Caco-2 (cell line): Measurements from ENCODE around the gene NRCAM. TPM values are rescaled to one million over a fixed set of nuclear protein-coding genes. Genes with fewer than 3 reads are reported as not detected.

ENCODE experiments used
- BruUV-seq: library from RNA; stranded (reverse); fragments of 400-500 nt; replicated peaks from 2 replicates; lab custom pipeline; 2021; lab: Mats Ljungman, UMichigan
- CTCF ChIA-PET: fragments of 300-600 bp; sonication (Branson Sonifier 250); formaldehyde crosslinking; loops from one replicate; lab custom pipeline; 2022; ENCODE audit warnings: antibody characterized with exemption; lab: Charles Lee
- POLR2A ChIA-PET: fragments of 300-600 bp; sonication (Branson Sonifier 250); formaldehyde crosslinking; loops from one replicate; lab custom pipeline; 2022; ENCODE audit warnings: antibody characterized with exemption; lab: Charles Lee
- DNase-seq, 2 experiments: peaks; one replicate each; pipeline versions ENCODE4 v3.0.0 to v3.0.0-alpha.2; 2020 to 2022
- H3K27me3 ChIP-seq: replicated peaks from 2 replicates; pipeline ENCODE4 v1.6.0; 2011; ENCODE audit warnings: low read length; ENCODE audit not compliant: control insufficient read depth, insufficient read depth
- H3K36me3 ChIP-seq: 2 replicates; pipeline ENCODE4 v1.5.1; 2011; ENCODE audit warnings: low read length; ENCODE audit not compliant: control insufficient read depth, insufficient read depth
- H3K4me1 ChIP-seq: fragments of 250-450 bp; sonication (Bioruptor Pico); 2 replicates; pipeline ENCODE4 v1.5.1; 2020; ENCODE audit warnings: mild to moderate bottlenecking
- H3K4me3 ChIP-seq: 2 replicates; pipeline ENCODE4 v1.5.1; 2011; ENCODE audit warnings: low read depth, mild to moderate bottlenecking, control low read depth, low read length
- H3K9me3 ChIP-seq: fragments of 250-450 bp; sonication (Bioruptor Pico); 2 replicates; pipeline ENCODE4 v1.5.1; 2020; ENCODE audit warnings: mild to moderate bottlenecking, moderate library complexity
- H3K27ac Mint-ChIP-seq: one replicate; pipeline ENCODE4 v1.8.0; 2022; ENCODE audit warnings: mixed read lengths; ENCODE audit not compliant: unreplicated experiment
- H3K27me3 Mint-ChIP-seq: one replicate; pipeline ENCODE4 v1.8.0; 2022; ENCODE audit warnings: mixed read lengths; ENCODE audit not compliant: insufficient read depth, unreplicated experiment
- H3K36me3 Mint-ChIP-seq: one replicate; pipeline ENCODE4 v1.8.0; 2022; ENCODE audit warnings: mild to moderate bottlenecking, mixed read lengths; ENCODE audit not compliant: insufficient read depth, unreplicated experiment
- H3K4me1 Mint-ChIP-seq: one replicate; pipeline ENCODE4 v1.8.0; 2022; ENCODE audit warnings: low read depth, mixed read lengths; ENCODE audit not compliant: unreplicated experiment
- H3K4me3 Mint-ChIP-seq: one replicate; pipeline ENCODE4 v1.8.0; 2022; ENCODE audit warnings: mild to moderate bottlenecking, moderate library complexity, mixed read lengths; ENCODE audit not compliant: unreplicated experiment
- H3K9me3 Mint-ChIP-seq: one replicate; pipeline ENCODE4 v1.8.0; 2022; ENCODE audit warnings: mixed read lengths; ENCODE audit not compliant: unreplicated experiment
- intact Hi-C: fragments of 100-400 bp; cut with micrococcal nuclease; formaldehyde crosslinking; loops from one replicate; pipeline ENCODE4 v1.10.0; 2022; ENCODE audit not compliant: unreplicated experiment
- total RNA-seq: library from RNA; stranded (reverse); gene quantifications from 2 replicates; pipeline ENCODE4 v1.2.3, GENCODE V29; 2022
- TF ChIP-seq, protein P1 (sequence below), 2 experiments: fragments of 200-600 bp in 1 of 2; IDR thresholded peaks; 1 replicate in 1 of 2; 2 replicates in 1 of 2; pipeline versions ENCODE4 v1.5.1 to v1.8.0; 2011 to 2022; ENCODE audit warnings: antibody characterized with exemption in 1 of 2, control low read depth in 1 of 2, inconsistent platforms in 1 of 2, low read depth in 1 of 2, low read length in 1 of 2, mild to moderate bottlenecking in 1 of 2, moderate library complexity in 1 of 2; ENCODE audit not compliant: insufficient read depth in 1 of 2, severe bottlenecking in 1 of 2, unreplicated experiment in 1 of 2

Gene NRCAM
- total RNA-seq, 1 experiment from 2014 or later: 96.2 TPM

DNA sequence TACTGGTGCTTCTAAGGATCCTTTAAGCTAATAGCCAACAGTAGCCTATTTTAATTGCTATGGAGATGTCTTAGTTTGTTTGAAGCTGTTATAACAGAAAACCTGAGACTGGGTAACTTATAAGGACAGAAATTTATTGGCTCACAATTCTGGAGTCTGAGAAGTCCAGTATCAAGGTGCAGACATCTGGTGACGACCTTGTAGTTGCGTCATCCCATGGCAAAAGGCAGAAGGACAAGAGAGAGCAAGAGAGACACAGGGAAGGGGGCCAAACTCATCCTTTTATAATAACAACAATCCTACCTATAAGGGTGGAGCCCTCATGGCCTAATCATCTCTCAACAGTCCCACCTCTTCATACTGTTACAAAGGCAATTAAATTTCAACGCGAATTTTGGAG lies 39.1 kb downstream of the NRCAM start:
- no peaks in the 10 kb centered on the region for H3K36me3 ChIP-seq
- no peak overlapping the region for H3K27ac Mint-ChIP-seq
- BruUV-seq: no TSS peak
- no peaks in the 10 kb centered on the region for H3K9me3 ChIP-seq
- TF ChIP-seq, protein P1, sequence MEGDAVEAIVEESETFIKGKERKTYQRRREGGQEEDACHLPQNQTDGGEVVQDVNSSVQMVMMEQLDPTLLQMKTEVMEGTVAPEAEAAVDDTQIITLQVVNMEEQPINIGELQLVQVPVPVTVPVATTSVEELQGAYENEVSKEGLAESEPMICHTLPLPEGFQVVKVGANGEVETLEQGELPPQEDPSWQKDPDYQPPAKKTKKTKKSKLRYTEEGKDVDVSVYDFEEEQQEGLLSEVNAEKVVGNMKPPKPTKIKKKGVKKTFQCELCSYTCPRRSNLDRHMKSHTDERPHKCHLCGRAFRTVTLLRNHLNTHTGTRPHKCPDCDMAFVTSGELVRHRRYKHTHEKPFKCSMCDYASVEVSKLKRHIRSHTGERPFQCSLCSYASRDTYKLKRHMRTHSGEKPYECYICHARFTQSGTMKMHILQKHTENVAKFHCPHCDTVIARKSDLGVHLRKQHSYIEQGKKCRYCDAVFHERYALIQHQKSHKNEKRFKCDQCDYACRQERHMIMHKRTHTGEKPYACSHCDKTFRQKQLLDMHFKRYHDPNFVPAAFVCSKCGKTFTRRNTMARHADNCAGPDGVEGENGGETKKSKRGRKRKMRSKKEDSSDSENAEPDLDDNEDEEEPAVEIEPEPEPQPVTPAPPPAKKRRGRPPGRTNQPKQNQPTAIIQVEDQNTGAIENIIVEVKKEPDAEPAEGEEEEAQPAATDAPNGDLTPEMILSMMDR (IDR thresholded peaks at IDR 0.05; ENCODE audit: insufficient read depth in 1 of 2, low read depth in 1 of 2, low read length in 1 of 2, severe bottlenecking in 1 of 2, unreplicated experiment in 1 of 2): no peak
- 0 out of 2 replicates have a peak, but pooled peaks cover 8% of the 10 kb centered on the region for H3K4me1 ChIP-seq
- H3K4me3 Mint-ChIP-seq: no peak overlapping the region
- H3K9me3 Mint-ChIP-seq: no peaks in the 10 kb centered on the region
- peaks cover 19% of the 10 kb centered on the region for H3K4me1 Mint-ChIP-seq
- ChIA-PET POLR2A (no interaction called here), CTCF (no interaction called here)
- H3K36me3 Mint-ChIP-seq: no peaks in the 10 kb centered on the region
- DNase-seq: no peak
- H3K27me3 ChIP-seq: no peaks in the 10 kb centered on the region
- H3K27me3 Mint-ChIP-seq: no peaks in the 10 kb centered on the region
- intact Hi-C loops: no loop called here
- H3K4me3 ChIP-seq: no peak overlapping the region

DNA sequence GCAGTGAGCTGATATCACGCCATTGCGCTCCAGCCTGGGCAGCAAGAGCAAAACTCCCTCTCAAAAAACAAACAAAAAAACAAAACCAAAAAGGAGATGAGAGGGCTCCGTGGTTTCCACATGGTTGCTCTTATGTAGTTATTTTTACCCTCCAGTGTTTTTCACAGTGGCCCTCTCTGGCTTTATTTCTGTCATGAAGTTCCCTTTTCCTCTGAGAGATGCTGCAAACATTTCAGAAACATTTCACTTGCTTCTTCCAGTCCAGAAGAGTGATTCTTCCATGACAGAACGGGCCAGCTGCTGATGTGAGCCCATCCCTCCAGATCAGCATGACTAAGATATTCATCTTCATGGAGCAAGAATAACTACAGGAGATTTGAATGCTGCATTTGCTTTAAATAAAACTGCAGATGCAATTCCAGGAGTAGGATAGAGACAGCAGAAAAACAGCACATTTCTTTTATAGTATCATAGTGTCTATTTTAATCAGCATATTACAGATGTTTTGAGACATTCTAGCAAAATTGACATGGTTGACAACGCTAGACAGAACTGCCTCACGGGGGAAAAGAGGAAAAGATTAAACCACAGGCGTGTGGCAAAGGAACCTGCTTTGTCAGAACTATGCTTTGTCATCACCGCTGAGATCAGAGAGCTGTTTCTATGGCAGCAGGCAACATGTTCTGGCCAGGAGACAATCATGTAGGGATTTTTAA lies 40.3 kb downstream of the NRCAM start:
- no peak for DNase-seq
- Histone ChIP-seq H3K9me3 (no peaks in the 10 kb centered on the region), H3K36me3 (no peaks in the 10 kb centered on the region), H3K27me3 (no peaks in the 10 kb centered on the region), H3K4me1 (no peaks in the 10 kb centered on the region), H3K4me3 (no peak overlapping the region)
- intact Hi-C loops: no loop called here
- Mint-ChIP-seq H3K4me3 (no peak overlapping the region), H3K4me1 (peaks cover 13% of the 10 kb centered on the region), H3K27ac (no peak overlapping the region), H3K36me3 (no peaks in the 10 kb centered on the region), H3K9me3 (no peaks in the 10 kb centered on the region), H3K27me3 (no peaks in the 10 kb centered on the region)
- TF ChIP-seq, protein P1 (IDR thresholded peaks at IDR 0.05; ENCODE audit: insufficient read depth in 1 of 2, low read depth in 1 of 2, low read length in 1 of 2, severe bottlenecking in 1 of 2, unreplicated experiment in 1 of 2): no peak
- ChIA-PET POLR2A (no interaction called here), CTCF (no interaction called here)
- BruUV-seq: no TSS peak

DNA sequence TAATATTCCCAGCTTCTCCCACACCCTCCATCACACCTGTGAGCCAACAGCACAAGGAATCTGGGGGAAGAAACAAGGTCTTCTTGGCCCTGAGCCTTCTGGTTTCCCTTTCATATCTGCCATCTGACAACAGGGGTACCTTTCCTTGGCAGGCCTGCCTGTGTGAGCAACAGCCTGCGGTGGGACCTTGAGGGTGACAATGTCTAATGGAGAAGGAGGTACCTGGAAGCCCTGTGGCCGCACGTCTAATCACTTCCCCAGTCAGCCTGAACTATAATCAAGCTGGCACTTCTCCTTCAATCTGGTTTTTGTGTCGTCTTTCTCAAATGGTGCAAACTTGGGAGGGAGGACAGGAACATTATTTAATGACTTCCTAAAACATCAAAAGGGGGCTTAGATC lies 41.2 kb downstream of the NRCAM start:
- BruUV-seq: no TSS peak
- no peaks in the 10 kb centered on the region for H3K4me1 ChIP-seq
- H3K4me3 ChIP-seq: no peak overlapping the region
- H3K9me3 Mint-ChIP-seq: no peaks in the 10 kb centered on the region
- DNase-seq: no peak
- no peaks in the 10 kb centered on the region for H3K9me3 ChIP-seq
- intact Hi-C loops: no loop called here
- no peaks in the 10 kb centered on the region for H3K27me3 ChIP-seq
- H3K4me1 Mint-ChIP-seq: peaks cover 13% of the 10 kb centered on the region
- H3K27me3 Mint-ChIP-seq: no peaks in the 10 kb centered on the region
- H3K27ac Mint-ChIP-seq: no peak overlapping the region
- H3K36me3 Mint-ChIP-seq: no peaks in the 10 kb centered on the region
- POLR2A ChIA-PET: no interaction called here
- TF ChIP-seq, protein P1 (IDR thresholded peaks at IDR 0.05; ENCODE audit: insufficient read depth in 1 of 2, low read depth in 1 of 2, low read length in 1 of 2, severe bottlenecking in 1 of 2, unreplicated experiment in 1 of 2): no peak
- H3K36me3 ChIP-seq: no peaks in the 10 kb centered on the region
- H3K4me3 Mint-ChIP-seq: no peak overlapping the region
- CTCF ChIA-PET: no interaction called here
